Body of pancreas (tissue), 4 donors: ENCODE results near the gene CEP170B.

Experiments used
- POLR2A ChIP-seq, 3 donors: fragments of 450-650 bp; IDR thresholded peaks; one replicate each; pipeline ENCODE4 v1.6.1; 2016; ENCODE audit warnings: antibody characterized with exemption in 3 of 3, mild to moderate bottlenecking in 2 of 3
- TF ChIP-seq, protein P1 (sequence below), 7 experiments: fragments of 450-650 bp in 4 of 7; fragments of 200-600 bp in 3 of 7; sonication (generic) in 3 of 7; IDR thresholded peaks; one replicate each; pipeline ENCODE4 v1.5.1; 2016 to 2019; ENCODE audit warnings: antibody characterized with exemption in 7 of 7

DNA sequence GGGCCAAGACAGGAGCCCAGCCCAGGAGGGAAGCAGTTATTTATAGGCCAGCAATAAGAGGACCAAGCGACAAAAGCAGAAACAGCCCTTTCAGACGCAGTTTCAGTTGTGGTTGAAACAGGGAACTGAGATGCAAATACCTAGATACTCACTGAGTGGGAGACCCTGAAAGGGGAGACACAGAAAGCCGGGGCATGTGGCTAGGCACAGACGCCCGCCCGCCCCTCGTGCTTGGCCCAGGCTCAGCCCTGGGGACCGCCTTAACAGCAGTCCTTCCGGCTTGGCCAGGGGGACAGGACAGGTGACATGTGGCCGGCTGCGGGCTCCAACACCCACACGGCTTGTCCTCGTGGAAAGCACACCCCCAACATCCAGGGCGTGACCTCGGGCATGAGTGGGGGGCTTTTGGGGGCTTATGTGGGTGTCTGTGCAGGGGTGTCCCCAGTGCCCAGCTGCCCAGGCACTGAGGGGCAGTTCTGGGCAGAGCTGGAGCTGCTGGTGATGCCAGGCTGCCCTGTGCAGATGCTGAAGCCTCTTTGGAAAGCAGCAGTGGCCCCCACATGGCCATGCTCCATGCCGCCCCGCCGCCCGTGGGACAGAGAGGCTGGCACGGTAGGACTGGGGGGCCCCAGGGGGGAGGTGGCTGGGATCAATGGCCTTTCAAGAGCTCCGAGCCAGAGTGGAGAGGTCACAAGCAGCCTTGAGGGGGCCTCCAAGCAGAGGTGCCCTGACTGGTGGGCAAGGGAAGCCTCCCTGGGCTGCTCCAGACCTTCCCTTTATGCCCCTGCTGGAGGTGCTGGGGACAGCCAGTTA lies 61.8 kb downstream of the CEP170B start:
- TF ChIP-seq, protein P1, sequence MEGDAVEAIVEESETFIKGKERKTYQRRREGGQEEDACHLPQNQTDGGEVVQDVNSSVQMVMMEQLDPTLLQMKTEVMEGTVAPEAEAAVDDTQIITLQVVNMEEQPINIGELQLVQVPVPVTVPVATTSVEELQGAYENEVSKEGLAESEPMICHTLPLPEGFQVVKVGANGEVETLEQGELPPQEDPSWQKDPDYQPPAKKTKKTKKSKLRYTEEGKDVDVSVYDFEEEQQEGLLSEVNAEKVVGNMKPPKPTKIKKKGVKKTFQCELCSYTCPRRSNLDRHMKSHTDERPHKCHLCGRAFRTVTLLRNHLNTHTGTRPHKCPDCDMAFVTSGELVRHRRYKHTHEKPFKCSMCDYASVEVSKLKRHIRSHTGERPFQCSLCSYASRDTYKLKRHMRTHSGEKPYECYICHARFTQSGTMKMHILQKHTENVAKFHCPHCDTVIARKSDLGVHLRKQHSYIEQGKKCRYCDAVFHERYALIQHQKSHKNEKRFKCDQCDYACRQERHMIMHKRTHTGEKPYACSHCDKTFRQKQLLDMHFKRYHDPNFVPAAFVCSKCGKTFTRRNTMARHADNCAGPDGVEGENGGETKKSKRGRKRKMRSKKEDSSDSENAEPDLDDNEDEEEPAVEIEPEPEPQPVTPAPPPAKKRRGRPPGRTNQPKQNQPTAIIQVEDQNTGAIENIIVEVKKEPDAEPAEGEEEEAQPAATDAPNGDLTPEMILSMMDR (IDR thresholded peaks at IDR 0.05) = no peak
- no peak for TF ChIP-seq POLR2A (IDR thresholded peaks at IDR 0.05)
